Skeletal muscle satellite cell (primary cell): ENCODE data around the gene ARHGAP23.
"Not testable (repeated sequence)": the region's sequence is repeated elsewhere in the genome, so short reads cannot be mapped to it uniquely, and the experiment has no call there.

Experiments used
- H3K27me3 ChIP-seq: 2 replicates; pipeline ENCODE4 v1.7.0; 2013; ENCODE audit warnings: low read length; ENCODE audit not compliant: control insufficient read depth, insufficient read depth
- H3K36me3 ChIP-seq: 2 replicates; pipeline ENCODE4 v1.7.0; 2013; ENCODE audit warnings: mild to moderate bottlenecking, control low read depth, low read length; ENCODE audit not compliant: insufficient read depth
- H3K4me1 ChIP-seq: 2 replicates; pipeline ENCODE4 v1.7.0; 2013; ENCODE audit warnings: low read length; ENCODE audit not compliant: control insufficient read depth, insufficient read depth
- H3K4me2 ChIP-seq: 2 replicates; pipeline ENCODE4 v1.7.0; 2013; ENCODE audit warnings: mild to moderate bottlenecking, low read length
- H3K4me3 ChIP-seq: 2 replicates; pipeline ENCODE4 v1.7.0; 2013; ENCODE audit warnings: low read length
- H3K9ac ChIP-seq: 2 replicates; pipeline ENCODE4 v1.7.0; 2013; ENCODE audit warnings: mild to moderate bottlenecking, low read depth, low read length, moderate library complexity
- H3K9me3 ChIP-seq: replicated peaks from 2 replicates; pipeline ENCODE4 v1.7.0; 2013; ENCODE audit warnings: mild to moderate bottlenecking, control low read depth, low read length

Gene ARHGAP23

GRCh38 chr17:38434178-38434665 is 6.0 kb downstream of the ARHGAP23 start:
- Histone ChIP-seq H3K4me2 (no peak overlapping the region), H3K36me3 (peaks cover 18% of the 10 kb centered on the region), H3K9ac (peak overlapping the region; percentile 8), H3K4me1 (peaks cover 34% of the 10 kb centered on the region), H3K27me3 (no peaks in the 10 kb centered on the region), H3K9me3 (no peaks in the 10 kb centered on the region), H3K4me3 (no peak overlapping the region)

- peaks cover 18% of the 10 kb centered on the region for H3K4me1 ChIP-seq
- H3K9ac ChIP-seq, result no peak overlapping the region
- H3K27me3 ChIP-seq, result no peaks in the 10 kb centered on the region
- no peak overlapping the region for H3K4me2 ChIP-seq
- no peak overlapping the region for H3K4me3 ChIP-seq
- H3K36me3 ChIP-seq, result peaks cover 23% of the 10 kb centered on the region
- no peaks in the 10 kb centered on the region for H3K9me3 ChIP-seq
Measured at GRCh38 chr17:38435795-38436194, 7.5 kb downstream of the ARHGAP23 start.

- Histone ChIP-seq H3K36me3 (peaks cover 26% of the 10 kb centered on the region), H3K9ac (no peak overlapping the region), H3K4me3 (no peak overlapping the region), H3K27me3 (no peaks in the 10 kb centered on the region), H3K4me2 (no peak overlapping the region), H3K9me3 (no peaks in the 10 kb centered on the region), H3K4me1 (peaks cover 18% of the 10 kb centered on the region)
Measured at GRCh38 chr17:38436386-38436785, 8.1 kb downstream of the ARHGAP23 start.

DNA sequence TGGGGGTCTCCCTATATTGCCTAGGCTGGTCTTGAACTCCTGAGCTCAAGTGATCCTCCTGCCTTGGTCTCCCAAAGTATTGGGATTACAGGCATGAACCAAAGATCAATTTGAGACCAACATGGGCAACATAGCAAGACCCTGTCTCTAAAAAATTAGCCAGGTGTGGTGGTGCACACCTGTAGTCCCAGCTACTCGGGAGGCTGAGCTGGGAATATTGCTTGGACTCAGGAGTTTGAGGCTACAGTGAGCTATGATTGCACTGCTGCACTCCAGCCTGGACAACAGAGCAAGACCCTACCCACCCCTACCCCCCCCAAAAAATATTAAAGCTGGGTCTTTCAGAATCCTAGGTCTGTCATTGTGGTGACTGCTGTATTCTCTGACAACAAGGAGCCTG is 9.0 kb downstream of the ARHGAP23 start:
- H3K4me2 ChIP-seq, H3K4me3 ChIP-seq, H3K9me3 ChIP-seq, H3K9ac ChIP-seq, H3K27me3 ChIP-seq: not testable (repeated sequence)
- Histone ChIP-seq H3K4me1 (peaks cover 22% of the 10 kb centered on the region), H3K36me3 (peaks cover 26% of the 10 kb centered on the region)

GRCh38 chr17:38439436-38439835 is 11.2 kb downstream of the ARHGAP23 start:
- no peak overlapping the region for H3K9ac ChIP-seq
- H3K9me3 ChIP-seq, result no peaks in the 10 kb centered on the region
- H3K36me3 ChIP-seq, result peaks cover 24% of the 10 kb centered on the region
- no peaks in the 10 kb centered on the region for H3K27me3 ChIP-seq
- peaks cover 35% of the 10 kb centered on the region for H3K4me1 ChIP-seq
- H3K4me2 ChIP-seq, result no peak overlapping the region
- no peak overlapping the region for H3K4me3 ChIP-seq

- Histone ChIP-seq H3K27me3 (no peaks in the 10 kb centered on the region), H3K9ac (no peak overlapping the region), H3K9me3 (no peaks in the 10 kb centered on the region), H3K4me2 (no peak overlapping the region), H3K36me3 (peaks cover 20% of the 10 kb centered on the region), H3K4me3 (no peak overlapping the region), H3K4me1 (peaks cover 35% of the 10 kb centered on the region)
Measured at GRCh38 chr17:38440614-38441397, 12.5 kb downstream of the ARHGAP23 start.

DNA sequence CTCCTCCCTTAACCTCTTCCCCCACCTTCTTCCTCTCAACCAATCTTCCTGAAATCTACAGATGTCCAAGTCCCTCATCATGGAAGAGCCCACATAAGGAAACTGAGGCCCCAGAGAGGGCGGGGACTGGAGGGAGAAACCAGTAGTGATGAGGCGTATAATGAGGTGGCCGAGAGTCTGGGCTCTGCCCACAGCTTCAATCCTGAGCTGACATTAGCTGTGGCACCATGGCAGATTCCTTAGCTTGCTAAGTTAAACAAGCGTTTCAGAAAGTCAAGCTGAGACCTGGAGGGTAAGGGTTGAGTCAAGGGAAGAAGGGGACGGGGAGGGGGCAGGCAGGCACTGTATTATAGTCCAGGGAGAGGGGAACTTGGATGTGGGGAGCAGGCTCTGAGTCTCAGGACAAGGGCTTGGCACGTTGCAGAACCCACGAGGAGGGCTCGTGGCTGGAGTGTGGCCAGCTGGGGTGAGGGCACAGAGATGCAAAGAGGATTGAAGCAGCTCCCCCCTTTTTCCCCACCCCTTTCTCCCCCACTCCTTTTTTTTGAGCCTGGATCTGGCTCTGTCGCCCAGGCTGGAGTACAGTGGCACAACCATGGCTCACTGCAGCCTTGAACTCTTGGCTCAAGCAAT is 13.3 kb downstream of the ARHGAP23 start:
- Histone ChIP-seq H3K4me1 (peaks cover 35% of the 10 kb centered on the region), H3K9ac (no peak overlapping the region), H3K4me2 (no peak overlapping the region), H3K36me3 (peaks cover 17% of the 10 kb centered on the region), H3K9me3 (no peaks in the 10 kb centered on the region), H3K4me3 (no peak overlapping the region), H3K27me3 (no peaks in the 10 kb centered on the region)

DNA sequence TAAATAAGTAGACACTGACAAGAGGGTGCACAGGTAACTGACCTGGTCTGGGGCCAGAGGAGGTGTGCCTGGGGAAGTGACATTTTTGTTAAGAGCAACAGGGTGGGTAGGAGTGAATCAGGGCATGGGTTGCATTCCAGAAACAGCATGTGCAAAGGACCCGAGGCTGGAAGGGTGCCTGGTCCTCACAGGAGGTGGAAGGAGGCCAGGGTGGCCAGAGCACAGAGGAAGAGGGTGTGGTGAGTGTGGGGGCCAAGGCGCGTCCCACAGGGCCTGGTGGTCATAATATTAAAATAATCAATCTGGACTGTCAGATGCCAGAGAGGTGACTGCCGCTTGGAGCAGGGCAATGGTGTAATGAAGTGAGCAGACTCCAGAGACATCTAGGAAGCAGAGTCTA is 14.3 kb downstream of the ARHGAP23 start:
- Histone ChIP-seq H3K36me3 (peaks cover 9% of the 10 kb centered on the region), H3K4me1 (peaks cover 37% of the 10 kb centered on the region), H3K9ac (no peak overlapping the region), H3K9me3 (no peaks in the 10 kb centered on the region), H3K4me3 (no peak overlapping the region), H3K4me2 (no peak overlapping the region), H3K27me3 (no peaks in the 10 kb centered on the region)

DNA sequence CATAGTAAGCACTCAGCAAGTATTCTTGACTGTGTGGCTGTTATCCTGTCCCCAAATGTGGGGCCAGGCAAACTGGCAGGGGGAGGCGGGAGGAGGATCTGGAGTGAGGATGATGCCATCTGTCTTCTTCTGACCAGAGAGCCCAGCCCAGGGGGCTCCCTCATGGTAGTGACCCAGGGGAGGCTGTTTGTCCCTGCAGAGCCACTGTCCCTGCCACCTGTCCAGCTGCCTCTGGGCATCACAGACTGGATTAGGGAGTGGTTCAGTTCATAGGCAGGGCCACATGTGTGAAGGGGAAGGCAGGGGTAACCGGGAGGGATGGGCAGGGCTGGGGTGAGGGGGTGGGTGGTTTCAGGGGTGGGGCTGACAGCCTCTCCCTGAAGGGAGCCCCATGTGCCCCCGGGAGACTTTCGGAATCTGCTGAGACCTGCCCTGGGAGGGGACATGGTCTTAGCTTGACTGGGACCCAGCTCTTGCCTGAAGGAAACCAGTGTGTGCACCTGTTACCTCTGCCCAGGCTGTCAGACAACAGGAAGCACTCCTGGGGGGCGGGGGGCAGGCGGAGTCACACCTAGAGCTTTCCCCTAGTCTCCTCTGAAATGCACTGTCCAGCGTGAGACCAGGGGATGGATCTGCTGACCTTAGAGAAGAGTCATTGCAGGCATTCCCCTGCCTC is 15.2 kb downstream of the ARHGAP23 start:
- Histone ChIP-seq H3K4me2 (no peak overlapping the region), H3K9me3 (no peaks in the 10 kb centered on the region), H3K36me3 (peaks cover 13% of the 10 kb centered on the region), H3K9ac (no peak overlapping the region), H3K4me1 (peaks cover 47% of the 10 kb centered on the region), H3K4me3 (no peak overlapping the region), H3K27me3 (no peaks in the 10 kb centered on the region)

DNA sequence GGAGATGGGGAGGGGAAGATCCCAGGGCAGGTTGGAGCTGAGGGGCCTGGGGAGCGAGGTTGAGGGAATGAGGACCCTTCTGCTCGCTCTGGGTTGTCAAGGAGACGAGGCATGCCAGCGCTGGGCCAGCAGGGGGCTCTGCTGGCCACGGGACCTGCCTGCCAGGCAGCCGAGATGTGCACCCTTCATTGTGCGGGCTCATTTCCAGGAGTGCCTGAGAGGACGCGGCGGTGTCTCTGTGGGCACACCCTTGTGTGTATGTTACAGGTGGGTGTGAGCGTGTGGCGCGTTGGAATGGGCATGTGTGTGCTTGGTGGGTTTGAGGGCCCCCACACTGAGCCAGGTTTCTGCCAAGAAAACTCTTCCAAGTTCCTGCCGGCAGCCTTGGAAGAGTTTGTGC is 15.9 kb downstream of the ARHGAP23 start:
- Histone ChIP-seq H3K27me3 (no peaks in the 10 kb centered on the region), H3K4me1 (peaks cover 52% of the 10 kb centered on the region), H3K36me3 (peaks cover 13% of the 10 kb centered on the region), H3K9me3 (no peaks in the 10 kb centered on the region), H3K4me3 (no peak overlapping the region), H3K9ac (no peak overlapping the region), H3K4me2 (peak overlapping the region; percentile 53)

DNA sequence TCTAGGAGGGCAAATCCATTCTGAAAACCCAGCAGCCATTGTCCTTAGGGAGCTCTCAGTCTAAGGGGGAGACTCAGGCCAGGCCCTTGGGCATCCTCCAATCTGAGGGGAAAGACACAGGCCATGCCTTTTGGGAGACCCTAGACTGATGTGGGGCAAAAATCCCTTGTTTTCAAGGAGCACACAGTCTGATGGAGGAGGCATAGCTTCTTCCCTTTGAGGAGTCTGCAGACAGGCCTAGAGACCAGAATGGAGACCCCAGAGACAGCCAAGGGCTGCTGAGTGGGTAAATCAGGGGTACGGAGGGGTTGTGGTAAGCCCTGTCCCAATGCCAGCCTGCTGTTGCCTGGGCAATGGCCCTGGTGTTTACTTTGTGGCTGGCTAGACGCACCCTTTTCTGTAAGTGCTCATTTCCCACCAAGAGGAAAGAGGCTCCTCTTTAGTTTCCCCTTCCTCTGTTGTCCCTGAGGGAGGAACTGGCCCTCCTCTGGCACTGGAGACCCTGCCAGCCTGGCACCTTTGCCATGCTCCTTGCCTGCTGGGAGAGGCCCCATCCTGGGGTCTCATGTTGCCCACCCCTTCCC is 19.3 kb downstream of the ARHGAP23 start:
- no peak overlapping the region for H3K4me3 ChIP-seq
- H3K27me3 ChIP-seq, result no peaks in the 10 kb centered on the region
- H3K4me1 ChIP-seq, result peaks cover 69% of the 10 kb centered on the region
- no peaks in the 10 kb centered on the region for H3K9me3 ChIP-seq
- H3K36me3 ChIP-seq, result peaks cover 5% of the 10 kb centered on the region
- peak overlapping the region; percentile 51 for H3K4me2 ChIP-seq
- peak overlapping the region; percentile 55 for H3K9ac ChIP-seq
